Fibroblast of gingiva (primary cell): ENCODE measurements around the gene USP24.
A peak's percentile ranks its signal among the peaks of the same experiment; 100 is the strongest.

ENCODE experiments used
- DNase-seq: peaks from one replicate; pipeline ENCODE4 v3.0.0-alpha.2; 2011; ENCODE audit warnings: low read depth

The USP24 gene

GRCh38 chr1:55067914-55068313 is 147.2 kb downstream of the USP24 start:
- no peak for DNase-seq

GRCh38 chr1:55067022-55067778 is 148.0 kb downstream of the USP24 start:
- no peak for DNase-seq

GRCh38 chr1:55065648-55066047 is 149.5 kb downstream of the USP24 start:
- DNase-seq = no peak

GRCh38 chr1:55064861-55065263 is 150.3 kb downstream of the USP24 start:
- DNase-seq = peak; percentile 81

DNA sequence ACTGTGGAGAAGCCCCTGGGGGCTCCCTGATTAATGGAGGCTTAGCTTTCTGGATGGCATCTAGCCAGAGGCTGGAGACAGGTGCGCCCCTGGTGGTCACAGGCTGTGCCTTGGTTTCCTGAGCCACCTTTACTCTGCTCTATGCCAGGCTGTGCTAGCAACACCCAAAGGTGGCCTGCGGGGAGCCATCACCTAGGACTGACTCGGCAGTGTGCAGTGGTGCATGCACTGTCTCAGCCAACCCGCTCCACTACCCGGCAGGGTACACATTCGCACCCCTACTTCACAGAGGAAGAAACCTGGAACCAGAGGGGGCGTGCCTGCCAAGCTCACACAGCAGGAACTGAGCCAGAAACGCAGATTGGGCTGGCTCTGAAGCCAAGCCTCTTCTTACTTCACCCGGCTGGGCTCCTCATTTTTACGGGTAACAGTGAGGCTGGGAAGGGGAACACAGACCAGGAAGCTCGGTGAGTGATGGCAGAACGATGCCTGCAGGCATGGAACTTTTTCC is 151.0 kb downstream of the USP24 start:
- no peak for DNase-seq

- no peak for DNase-seq
These were observed 151.6 kb downstream of the USP24 start for GRCh38 chr1:55063577-55063942.

- DNase-seq = no peak
These were observed 152.2 kb downstream of the USP24 start for GRCh38 chr1:55062801-55063576.

DNA sequence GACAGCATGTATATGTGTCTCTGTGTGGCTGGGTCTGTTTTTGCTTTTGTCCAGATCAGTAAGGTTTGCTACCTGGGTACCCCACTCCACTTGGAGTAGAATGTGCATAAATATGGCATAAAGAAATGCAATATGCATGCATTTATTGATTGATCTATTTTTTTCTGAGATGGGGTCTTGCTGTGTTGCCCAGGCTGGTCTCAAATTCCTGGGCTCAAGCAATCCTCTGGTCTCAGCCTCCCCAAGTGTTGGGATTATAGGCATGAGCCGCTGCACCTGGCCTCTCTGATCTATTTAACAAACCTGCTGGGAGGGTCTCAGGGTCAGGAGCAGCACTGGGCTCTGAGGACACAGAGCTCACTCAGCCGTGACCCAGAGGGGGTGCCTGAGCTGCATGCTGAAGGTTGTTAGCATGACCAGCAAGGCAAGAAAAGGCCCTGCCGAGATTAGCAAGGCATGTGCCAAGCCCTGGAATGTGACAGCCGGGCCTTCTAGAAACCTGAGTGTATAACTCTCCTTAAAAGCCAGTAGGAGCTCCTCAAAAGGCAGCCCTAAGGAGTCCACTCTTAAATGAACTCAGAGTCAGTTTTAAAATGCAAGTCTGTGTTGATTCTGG is 153.3 kb downstream of the USP24 start:
- no peak for DNase-seq

DNA sequence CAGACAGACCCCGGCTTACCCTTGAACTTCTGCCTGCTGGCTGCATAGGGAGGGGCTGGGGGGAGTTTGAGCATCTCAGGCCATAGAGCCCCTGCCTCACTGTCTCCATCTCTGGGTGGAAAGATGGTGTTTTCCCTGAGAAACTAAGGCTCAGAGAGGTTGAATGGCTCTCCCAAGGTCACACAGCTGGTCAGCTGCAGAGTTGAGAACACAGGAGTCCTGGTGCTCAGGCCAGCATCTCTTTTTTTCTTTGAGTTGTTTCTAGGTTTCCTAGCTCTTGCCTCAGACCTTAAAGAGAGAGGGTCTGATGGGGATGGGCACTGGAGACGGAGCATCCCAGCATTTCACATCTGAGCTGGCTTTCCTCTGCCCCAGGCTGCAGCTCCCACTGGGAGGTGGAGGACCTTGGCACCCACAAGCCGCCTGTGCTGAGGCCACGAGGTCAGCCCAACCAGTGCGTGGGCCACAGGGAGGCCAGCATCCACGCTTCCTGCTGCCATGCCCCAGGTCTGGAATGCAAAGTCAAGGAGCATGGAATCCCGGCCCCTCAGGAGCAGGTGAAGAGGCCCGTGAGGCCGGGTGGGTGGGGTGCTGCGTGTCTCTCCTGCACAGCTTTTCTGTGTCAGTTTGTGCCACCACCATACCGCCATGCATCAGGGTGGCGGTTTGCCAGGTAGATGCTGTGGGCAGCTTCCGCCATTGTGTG is 154.0 kb downstream of the USP24 start:
- no peak for DNase-seq

GRCh38 chr1:55060133-55060999 is 154.8 kb downstream of the USP24 start:
- DNase-seq = no peak

- no peak for DNase-seq
These were observed 155.6 kb downstream of the USP24 start for GRCh38 chr1:55059302-55060132.

- no peak for DNase-seq
These were observed 157.2 kb downstream of the USP24 start for GRCh38 chr1:55057956-55058298.

DNA sequence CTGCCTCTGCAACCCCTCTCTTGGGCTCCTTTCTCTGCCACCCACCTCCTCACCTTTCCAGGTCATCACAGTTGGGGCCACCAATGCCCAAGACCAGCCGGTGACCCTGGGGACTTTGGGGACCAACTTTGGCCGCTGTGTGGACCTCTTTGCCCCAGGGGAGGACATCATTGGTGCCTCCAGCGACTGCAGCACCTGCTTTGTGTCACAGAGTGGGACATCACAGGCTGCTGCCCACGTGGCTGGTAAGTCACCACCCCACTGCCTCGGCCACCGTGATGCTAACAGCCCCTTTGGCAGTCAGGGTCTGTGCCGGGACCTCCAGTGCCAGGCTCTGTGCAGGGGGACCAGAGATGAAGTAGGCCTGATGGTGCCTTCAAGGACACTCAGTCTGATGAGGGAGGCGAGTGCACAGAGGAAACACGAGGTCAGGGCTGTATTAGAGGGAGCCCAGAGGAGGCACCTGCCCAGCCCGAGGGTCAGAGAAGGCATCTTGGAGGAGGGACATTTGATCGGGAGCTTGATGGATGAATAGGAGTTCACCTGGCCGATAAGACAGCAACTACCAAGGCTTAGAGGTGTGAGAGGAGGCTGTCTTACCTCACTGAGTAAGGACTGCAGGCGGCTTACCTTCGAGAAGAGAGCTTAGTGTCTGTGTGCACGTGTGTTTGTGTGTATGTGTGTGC is 157.8 kb downstream of the USP24 start:
- DNase-seq = no peak

DNA sequence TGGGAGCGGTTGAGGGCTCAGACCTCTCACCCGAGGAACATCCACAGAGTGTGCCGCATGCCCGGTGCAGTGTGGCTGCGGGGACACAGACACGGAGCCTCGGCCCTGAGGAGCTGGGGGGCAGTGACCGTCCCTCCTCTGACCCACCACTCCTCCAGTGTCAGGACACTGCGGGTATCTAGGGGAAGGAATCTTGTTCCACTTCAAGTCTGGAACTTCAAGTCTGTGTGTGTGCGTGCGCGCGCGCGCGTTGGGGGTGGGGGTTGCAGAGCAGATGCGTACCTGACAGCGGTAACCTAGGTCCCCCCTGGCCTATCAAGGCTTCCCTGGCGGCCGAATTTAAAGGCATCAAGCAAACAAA is 158.6 kb downstream of the USP24 start:
- DNase-seq = no peak

DNA sequence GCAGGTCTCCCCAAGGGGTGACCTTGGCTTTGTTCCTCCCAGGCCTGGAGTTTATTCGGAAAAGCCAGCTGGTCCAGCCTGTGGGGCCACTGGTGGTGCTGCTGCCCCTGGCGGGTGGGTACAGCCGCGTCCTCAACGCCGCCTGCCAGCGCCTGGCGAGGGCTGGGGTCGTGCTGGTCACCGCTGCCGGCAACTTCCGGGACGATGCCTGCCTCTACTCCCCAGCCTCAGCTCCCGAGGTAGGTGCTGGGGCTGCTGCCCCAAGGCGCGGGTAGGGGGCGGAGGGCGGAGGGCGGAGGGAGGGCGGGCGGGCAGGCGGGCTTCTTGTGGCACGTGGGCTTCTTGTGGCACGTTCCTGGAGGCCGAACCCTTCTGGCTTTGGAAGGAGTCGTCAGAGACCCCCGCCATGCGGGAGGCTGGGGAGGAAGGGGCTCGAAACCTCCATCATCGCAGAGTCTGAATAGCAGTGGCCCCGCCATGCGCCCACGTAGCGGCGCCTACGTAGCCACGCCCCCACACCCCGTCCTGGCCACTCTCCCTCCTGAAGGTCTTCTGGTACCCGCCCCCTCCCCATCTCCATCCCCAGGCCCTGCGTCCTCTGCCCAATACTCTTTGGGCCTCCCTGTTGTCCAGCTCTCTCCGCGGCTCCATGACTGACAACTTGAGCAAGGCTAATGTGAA is 159.1 kb downstream of the USP24 start:
- no peak for DNase-seq

- peak; percentile 85 for DNase-seq
These were observed 159.9 kb downstream of the USP24 start for GRCh38 chr1:55055084-55055882.

- no peak for DNase-seq
These were observed 160.8 kb downstream of the USP24 start for GRCh38 chr1:55054396-55054795.

DNA sequence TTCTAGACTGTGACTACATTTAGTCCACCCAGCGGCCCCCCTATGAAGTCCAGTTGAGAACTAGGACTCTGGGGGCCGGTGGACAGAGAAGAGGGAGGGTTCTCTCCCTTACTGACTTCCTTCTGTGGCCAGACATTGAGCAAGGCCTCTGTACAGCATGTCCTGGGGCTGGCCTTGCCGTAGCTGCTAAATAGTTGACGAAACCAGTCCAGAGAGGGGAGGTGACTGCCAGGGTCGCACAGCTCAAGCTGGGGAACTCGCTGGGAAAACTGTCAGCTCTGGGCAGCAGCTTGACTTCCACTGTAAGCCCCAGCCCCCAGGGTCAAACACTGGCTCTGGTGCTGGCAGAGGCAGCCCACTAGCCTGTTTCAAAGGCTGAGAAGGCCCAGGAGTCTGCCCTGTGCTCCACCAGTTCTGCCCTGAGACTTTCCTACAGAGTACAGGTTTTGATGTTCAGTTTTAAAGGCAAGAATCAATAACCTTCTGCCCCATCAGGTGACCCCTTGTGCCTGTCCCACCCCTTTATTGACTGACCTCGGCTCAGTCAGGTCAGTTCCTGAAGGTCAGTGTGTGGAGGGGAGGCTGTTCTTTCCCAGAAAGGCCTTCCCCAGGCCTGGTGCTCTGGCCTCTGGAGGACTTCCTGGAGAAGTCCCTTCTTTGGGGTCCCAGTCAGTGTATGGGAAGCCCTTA is 161.8 kb downstream of the USP24 start:
- DNase-seq = peak; percentile 61
